GM12873 (cell line): ENCODE data around the gene MYOCD.

ENCODE experiments used
- CTCF ChIP-seq: IDR thresholded peaks from 2 replicates; pipeline ENCODE4 v1.5.1; 2012; ENCODE audit warnings: low read depth, mild to moderate bottlenecking, moderate library complexity, low read length, control low read depth; ENCODE audit not compliant: insufficient read depth; ENCODE audit errors: missing control alignments

The MYOCD gene

GRCh38 chr17:12664894-12665262 is 812 bp upstream of the MYOCD start:
- no peak for TF ChIP-seq CTCF

- TF ChIP-seq CTCF: no peak
Measured at GRCh38 chr17:12666718-12667117, 1.0 kb downstream of the MYOCD start.

- peak; percentile 25 for TF ChIP-seq CTCF
Measured at GRCh38 chr17:12667299-12667958, 1.7 kb downstream of the MYOCD start.

- TF ChIP-seq CTCF: no peak
Measured at GRCh38 chr17:12671906-12672305, 6.2 kb downstream of the MYOCD start.

GRCh38 chr17:12672947-12673346 is 7.3 kb downstream of the MYOCD start:
- no peak for TF ChIP-seq CTCF

GRCh38 chr17:12673788-12674187 is 8.1 kb downstream of the MYOCD start:
- TF ChIP-seq CTCF: no peak

GRCh38 chr17:12680407-12680897 is 14.8 kb downstream of the MYOCD start:
- TF ChIP-seq CTCF: no peak
